HG03175 (cell line): ENCODE results near the gene FAM217B.
A peak's percentile ranks its signal among the peaks of the same experiment; 100 is the strongest.

ENCODE experiments used
- ATAC-seq: cut with Tn5 transposase; IDR thresholded peaks from one replicate; pipeline ENCODE4 v1.9.1; 2021; ENCODE audit warnings: mild to moderate bottlenecking, moderate library complexity; ENCODE audit not compliant: unreplicated experiment

Gene FAM217B, protein sequence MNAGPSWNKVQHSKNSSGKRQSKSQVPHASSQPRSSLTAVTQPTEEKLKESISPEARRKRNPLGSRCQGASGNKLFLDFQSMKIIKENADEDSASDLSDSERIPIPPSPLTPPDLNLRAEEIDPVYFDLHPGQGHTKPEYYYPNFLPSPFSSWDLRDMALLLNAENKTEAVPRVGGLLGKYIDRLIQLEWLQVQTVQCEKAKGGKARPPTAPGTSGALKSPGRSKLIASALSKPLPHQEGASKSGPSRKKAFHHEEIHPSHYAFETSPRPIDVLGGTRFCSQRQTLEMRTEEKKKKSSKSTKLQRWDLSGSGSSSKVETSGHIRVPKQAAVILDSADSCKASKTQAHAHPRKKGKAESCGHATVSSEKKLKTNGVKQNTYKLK

DNA sequence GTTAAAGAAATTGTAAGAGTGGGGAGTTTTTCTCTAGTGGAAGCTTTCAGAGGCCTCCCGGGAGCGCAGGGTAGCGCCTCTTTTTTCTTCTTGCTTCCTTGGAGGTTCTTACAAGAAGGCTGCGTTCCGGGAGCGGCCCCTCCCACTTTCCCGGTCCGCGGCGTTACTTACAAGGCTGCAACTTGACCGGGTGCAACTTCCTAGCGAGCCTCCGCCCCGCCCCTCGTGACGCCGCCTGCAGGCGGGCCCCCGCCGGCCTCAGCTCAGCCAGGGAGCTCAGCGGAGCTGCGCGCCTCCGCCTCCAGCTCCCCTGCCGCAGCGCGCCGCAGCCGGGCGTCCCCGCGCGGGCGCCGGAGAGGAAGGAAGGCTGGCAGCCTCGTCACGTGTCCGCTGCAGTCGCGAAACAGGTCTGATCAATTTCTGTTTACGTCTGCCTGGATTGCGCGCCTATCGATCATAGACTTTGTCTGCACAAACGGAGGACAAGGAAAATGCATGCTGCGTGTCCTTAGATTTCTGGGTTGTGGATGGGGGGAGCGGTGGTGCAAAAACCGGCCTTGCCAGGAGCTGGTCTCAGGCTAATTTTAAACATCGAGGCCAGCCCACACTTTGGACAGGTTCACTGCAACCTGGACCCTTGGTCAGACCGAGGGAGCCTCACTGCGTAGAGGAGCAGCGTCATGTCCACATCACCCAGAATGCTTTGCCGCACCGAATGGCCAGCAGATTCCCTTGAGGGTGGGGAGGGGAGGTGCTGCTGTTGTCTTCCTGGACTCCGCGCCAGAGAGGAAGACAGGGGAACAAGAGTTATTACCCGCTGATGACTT lies at the start of gene FAM217B, which contains the start of gene PPP1R3D:
Gene FAM217B (plus strand): TSS at position 261 of the 827 bp plus-strand sequence. CDS start 3,555 bp downstream, outside the sequence.
Gene PPP1R3D (minus strand): TSS at position 177 of the 827 bp plus-strand sequence. CDS start 374 bp downstream, outside the sequence.
- ATAC-seq: peak; percentile 95

DNA sequence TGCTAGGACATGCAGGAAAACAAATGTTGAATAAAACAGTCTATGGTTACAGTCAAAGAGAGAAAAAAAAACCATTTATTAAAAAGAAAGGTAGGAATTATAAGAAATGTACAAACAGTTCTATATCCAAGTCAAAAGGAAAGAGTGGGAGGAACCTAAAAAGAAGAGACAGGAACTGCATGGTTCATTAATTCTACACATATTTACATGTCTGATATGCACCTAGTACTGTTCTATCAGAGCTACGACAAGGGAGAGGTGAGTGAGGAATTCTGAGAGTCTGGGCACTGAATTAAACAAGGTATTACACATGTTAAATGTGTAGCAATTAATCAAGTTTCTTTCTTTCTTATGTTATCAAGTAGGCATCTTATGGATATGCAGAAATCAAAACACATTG lies 48.6 kb upstream of the FAM217B start:
- no peak for ATAC-seq

DNA sequence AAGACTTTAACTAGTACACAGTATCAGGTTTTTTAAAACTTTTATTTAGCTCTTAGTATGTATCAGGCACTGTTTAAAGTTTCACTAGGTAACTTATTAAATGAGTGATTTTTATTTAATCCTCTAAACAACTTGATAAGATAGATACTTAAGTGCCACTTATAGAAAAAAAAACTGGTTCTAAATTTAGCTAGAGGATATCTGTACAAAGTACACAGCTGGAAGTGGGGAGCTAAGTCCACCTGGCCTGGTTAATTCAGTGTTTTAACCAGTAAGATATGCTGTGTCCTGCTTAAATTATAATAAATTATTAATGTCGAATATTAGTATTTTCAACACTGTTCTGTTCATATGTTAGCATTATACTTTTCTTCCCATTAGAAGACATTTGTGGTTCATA lies 44.3 kb upstream of the FAM217B start:
- no peak for ATAC-seq

DNA sequence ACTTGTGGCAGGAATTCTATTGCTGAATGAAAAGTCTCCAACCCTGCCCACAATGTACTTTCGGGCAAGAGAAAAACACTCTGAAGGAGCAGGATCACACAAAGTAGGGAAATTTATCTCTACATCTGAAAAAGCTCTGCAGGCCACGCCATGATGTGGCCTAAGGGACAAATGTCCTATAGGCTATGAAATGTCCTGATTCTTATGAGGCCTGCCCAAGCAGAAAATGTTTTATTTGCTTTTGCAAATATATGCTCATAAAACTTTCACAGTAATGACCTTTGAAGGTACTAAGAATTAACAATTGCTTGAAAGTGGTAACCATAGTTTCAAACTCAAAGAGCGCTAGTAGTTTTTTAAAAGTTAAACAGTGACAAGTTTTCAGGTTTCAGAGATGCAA lies 37.7 kb upstream of the FAM217B start:
- ATAC-seq: no peak

DNA sequence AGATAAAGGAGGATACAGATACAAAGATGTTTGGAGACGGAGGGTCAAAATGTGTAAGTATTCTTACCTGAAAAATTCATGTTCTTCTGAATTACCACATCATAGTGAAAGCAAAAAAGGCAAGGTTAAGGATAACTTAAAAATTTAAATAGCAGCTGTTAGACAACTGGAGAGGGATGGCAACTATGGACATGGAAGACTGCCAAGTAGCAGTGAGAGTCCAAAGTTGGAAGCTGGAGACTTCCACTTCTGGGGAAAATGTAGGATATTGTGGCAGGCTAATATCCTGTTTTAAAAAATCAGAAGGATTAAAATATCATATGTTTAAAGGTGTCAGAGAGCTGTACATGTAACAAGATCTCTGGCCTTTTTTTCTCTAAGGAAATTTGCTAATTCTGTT lies 36.6 kb upstream of the FAM217B start:
- ATAC-seq: no peak

DNA sequence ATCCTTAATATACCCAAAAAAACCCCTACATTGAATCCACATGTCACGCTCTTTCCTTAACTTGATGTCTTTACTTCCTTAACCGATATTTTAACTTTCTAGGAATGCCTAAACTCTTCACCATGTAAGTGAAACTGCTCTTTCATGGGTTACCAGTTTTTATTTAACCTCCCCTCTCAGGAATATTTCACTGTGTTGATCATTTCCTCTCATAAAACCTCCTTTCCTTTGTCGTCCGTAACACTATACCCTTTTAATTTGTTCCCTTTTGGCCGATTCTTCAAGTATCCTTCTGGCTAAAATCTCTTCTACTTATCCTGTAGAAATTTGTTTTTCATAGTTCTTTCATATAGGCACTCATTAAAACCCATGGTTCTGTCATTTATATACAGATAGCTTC lies 31.3 kb upstream of the FAM217B start:
- ATAC-seq: no peak

DNA sequence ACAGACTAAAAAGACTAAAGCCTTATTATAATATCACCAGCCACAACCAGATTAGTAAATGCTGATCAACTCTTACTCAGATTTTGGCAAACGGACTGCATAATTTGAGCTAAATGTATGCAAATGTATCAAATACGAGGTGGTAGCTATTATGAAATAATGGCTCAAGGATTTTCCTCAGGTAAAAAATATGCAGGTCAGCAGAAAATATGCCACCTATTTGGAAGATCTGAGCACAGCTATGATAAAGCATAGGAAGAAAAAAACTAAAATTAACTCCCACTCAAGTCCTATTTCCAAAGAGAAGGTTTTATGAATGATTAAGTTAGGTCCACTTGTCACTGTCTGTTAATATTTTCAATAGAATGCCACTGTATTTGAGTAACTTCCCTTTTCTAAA lies 29.1 kb upstream of the FAM217B start:
- ATAC-seq: no peak

DNA sequence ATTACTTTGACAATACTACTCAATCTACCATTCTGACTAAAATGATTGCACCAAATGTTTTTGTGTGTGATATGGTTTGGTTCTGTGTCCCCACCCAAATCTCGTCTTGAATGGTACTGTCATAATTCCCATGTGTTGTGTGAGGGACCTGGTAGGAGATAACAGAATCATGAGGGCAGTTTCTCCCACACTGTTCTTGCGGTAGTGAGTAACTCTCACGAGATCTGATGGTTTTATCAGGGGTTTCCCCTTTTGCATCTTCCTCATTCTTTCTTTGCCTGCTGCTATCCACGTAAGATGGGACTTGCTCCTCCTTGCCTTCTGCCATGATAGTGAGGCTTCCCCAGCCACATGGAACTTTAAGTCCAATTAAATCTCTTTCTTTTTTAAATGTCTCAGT lies 27.6 kb upstream of the FAM217B start:
- ATAC-seq: no peak

DNA sequence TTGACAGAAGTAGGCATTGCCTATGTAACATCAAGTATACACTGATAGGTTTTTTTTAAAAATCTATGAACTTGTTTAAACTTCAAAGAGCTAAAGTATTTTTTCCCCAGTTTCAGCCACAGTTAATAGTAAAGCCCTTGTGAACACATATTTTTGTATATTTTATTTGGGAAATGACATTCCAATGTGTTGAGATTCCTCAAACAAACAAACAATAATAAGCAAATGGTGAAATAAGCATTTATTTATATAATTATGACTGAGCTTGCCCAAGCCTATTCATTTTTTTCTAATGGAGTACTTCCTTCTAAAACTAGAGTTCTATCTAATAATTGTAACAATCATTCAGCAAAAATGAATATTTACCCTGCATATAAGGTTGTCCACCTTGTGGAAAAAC lies 19.2 kb upstream of the FAM217B start:
- no peak for ATAC-seq

DNA sequence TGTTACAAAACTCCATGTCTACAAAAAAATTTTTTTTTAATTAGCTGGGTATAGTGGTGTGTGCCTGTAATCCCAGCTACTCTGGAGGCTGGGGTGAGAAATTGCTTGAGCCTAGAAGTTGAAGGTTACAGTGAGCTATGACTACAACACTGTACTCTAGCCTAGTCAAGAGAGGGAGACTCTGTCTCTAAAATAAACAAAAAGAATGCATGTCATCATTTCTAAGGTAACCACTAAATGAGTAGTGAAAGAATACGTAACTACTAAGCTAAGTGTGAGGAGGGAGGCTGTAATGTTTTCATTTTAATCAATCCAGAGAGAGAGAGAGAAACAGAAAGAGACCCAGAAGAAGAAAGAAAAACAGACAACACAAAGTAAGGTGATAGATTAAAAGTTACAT lies 16.7 kb upstream of the FAM217B start:
- ATAC-seq: no peak

DNA sequence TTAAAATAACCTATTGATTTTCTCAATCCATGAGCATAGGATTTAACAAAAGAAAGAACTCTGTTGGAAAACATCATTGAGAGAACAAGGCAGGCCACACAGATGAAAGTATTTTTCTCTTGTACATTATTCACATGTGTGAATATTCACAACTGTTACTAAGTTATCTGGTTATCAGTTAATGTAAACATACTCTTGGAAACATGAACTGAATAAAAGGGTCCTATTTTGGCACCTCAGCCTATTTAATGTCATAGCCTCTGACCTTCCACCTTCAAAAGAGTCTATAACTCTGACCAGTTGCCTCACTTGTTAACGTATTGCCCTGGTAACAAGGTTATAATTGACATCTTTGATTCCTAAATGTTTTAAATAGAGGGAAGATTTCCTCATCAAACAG lies 14.8 kb upstream of the FAM217B start:
- no peak for ATAC-seq

DNA sequence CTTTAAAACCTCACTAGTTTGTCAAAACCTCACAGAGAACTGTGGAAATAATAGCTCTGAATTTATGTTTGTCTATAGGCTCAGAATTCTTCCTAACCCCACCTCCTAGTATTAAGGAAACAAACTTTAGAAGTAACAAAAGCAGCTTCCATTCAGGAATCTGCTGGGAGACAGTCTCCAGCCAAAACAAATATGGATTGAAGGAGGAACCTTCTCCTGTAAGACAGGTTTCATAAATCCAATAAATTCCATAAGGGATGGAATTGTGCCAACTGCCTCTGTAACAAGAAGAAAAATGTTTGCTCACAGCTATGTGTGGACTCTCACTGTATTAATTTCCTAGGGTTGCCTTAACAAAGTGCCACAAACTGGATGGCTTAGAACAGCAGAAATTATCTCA lies 14.3 kb upstream of the FAM217B start:
- no peak for ATAC-seq

DNA sequence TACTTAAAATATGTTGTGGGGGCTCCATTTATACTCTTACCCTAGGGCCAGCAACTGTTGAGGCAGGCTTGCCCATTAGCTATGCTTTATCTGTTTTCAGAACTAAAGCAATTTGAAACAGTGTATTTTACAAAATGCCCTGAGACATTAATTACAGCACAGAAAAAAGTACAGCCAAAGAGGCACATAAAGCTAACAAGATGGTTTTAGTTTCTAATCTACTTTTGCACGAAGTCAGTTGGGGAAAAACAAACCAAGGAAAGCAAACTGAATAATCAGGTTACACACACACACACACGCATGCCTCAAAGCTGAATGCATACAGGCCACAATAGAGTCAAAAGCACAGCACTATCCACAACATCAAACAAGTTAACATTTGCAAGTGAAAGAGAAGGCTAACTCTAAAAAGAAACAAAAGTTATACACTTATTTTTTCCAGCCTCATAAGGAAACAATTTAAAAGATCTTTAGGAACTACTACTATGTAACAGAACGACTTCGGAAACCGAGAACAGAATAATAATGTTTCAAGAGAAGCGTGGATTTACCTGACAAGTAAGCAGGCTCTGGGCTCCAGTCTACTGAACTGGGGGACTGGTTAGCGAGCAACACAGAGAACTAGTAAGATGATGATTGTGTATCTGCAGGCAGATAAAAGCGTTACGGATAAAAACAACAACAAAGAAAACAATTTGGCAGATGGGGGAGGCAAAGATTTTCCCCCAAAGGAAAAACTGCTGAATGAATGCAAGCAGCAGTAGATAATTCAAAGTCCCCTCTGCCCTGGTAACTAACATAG lies 8.5 kb upstream of the FAM217B start:
- no peak for ATAC-seq

DNA sequence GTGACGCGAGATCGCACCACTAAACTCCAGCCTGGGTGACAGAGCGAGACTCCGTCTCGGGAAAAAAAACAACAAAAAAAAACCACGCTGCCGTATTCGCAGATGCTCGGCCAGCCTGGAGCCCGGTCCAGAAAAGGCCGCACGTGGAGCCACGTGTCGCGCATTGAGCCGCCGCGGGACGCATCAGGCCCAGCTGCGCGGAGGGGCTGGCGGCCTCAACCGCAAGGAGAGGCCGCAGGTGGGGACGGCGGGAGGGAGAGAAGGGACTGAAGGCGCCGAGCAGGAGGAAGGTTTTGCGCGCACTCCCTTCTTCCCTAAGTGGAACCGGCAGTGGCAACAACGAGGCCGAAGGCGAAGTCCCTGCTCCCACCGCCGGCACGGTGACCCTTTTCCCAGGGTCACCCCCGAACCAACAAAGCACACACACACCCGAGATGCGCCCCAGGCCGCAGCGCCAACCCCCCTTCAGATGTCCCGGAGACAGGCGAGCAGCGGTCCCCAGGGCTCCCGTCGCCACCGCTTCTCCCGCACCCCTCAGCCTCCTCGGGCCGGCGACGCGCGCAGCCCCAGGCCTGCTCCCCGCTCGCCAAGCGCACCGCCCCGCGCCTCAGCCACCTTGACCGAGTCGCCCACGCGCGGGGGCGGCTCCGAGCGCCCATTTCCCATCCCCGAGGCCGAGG lies 7.4 kb upstream of the FAM217B start:
- no peak for ATAC-seq

DNA sequence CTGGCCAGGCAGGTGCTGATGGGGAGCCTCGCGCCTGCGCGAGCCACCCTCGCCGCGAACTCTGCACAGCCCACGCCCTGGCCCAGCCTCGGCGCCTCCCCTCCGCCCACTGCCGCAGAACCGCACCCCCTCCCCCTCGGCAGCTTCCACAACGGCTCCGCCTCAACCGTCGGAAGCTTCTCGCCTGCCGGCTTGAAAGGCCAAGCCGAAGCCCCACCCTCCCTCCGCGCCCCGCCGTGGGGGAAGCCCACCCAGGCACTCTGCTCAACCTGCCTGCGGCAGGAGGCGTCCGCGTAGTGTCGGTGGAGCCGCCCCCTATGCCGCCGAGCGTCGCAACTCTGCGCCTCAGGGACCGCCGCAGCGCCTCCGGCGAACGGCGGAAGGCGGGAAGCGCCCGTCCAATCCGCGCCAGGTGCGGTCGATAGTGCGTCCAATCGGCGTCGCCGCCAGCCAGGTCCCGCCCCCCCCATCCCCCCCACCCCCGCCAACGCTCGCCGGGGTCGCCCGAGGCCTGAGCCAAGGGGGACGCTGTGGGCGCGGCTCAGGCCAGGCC lies 6.8 kb upstream of the FAM217B start, which contains the start of gene SYCP2:
Gene SYCP2 (minus strand): TSS at position 342 of the 553 bp plus-strand sequence. CDS start 11,224 bp downstream, outside the sequence.
- ATAC-seq: peak; percentile 34

DNA sequence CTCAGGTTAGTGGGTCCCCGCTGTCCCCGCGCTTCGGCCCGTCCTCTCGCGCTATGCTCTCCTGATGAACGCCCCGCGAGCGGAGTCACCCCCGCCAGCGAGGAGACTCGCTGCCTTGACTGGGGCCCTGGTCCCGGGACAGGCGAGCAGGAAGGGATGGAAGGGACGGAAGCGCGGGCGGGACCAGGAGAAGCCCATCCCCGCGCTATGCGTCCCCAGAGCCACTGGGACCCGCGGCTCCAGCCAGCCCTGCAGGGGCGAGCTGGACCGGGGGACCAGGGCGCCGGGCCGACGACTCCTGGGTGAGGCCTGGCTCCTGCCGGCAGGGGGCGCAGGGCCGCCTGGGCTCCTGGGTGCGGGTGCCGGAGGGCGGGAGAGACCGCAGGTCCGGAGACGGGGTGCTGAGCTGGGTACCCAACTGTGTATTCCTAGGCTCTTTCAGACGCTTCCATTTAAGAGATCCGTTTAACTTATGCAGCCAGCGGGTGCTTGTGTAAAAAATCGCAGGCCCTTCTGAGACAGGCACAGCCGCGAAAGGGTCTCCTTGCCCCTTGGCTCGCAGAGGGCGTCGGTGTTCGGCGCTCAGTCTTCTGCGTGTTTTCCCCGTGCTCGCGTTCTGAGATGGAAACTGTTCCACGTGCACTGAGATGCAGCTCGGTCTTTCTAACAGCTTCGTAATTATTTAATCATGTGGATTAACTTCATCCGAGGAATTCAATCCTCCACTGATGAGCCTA lies 6.2 kb upstream of the FAM217B start:
- ATAC-seq: peak; percentile 90

DNA sequence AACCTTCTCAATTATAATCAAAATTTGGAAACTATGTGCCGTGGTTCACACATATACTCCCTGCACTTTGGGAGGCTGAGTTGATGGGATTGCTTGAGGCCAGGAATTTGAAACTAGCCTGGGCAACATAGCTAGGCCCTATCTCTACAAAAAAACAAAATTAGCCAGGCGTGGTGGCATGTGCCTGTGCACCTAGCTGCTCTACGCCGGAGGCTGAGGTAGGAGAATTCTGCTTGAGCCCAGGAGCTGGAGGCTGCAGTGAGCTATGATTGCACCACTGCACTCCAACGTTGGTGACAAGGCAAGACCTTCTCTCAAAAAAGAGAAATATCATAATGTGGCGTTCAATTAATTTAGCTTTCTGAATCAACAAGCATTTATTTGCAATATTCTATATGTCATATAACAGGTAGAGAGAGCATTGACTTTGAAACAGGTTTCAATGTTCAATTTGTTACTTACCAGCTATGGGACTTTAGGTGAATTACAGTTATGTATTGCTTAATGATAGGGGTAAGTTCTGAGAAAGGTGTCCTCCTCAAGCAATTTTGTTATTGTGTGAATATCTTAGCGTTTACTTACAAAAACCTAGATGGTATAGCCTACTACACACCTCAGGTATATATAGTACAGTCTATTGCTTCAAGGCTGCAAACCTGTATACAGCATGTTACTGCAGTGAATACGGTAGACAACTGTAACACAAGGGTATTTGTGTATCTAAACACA lies 4.6 kb upstream of the FAM217B start:
- ATAC-seq: no peak

DNA sequence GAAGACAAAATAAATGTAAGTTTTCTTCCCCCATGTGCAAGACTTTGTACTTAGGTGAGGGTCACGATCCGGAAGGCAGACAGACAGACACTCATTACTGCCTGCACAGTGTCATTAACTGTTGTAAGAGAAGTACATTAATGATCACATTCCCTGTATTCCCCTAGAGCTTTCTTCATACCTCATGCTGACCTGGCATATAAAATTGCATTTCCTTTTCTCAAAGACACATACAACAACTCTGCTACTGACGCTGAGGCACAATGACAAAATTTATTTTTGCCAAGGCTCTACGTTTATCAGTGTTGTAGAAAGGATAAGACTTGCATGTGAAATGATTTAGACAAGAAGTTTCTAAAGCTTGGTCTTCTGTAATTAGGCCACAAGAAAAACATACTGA lies 3.8 kb upstream of the FAM217B start:
- ATAC-seq: no peak

DNA sequence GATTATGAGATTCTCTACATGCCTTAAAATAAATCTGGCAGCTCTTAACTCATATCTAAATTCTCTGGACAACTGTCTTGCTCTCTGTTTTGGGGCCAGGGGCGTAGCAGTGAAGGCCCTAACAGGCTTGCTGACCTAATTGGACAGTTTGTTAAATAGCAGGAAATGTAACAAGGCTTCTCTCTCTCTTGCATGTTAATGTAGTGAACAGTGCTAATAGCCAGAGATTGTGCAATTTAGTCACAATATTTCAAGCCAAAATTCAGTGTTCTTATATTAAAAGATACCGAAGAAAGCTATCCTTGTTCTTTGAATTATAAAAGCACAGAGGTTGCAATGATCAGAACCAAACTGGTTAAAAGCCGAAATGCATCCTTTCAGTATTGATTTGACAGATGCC lies 3.0 kb upstream of the FAM217B start:
- ATAC-seq: no peak
